ENCODE measurements around the gene SRSF8.

DNA sequence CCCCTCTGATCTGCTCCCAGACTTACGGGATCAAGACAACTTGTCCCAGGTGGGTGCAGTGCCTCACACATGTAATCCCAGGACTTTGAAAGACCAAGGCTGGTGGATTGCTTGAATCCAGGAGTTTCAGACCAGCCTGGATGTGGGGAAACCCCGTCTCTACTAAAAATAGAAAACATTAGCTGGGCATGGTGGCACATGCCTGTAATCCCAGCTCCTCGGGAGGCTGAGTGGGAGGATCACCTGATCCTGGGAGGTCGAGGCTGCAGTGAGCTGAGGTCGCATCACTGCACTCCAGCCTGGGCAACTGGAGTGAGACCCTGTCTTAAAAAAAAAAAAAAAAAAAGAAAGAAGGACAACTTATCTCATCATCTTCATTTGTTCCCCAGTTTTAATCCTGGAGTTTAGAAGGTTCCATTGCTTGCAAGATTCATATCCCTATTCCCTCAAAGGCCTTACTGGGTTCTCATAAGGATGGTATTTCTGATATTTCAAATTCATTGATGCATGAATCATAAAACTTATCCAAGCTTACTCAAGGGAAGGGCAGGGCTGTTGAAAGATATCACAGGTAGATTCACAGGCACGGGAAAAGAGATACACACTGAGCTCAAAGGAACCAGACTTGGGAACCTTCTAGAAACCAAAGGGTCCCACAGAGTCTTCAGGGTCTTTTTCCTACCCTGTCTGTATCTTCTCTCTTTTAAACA is 37.6 kb downstream of the SRSF8 start:
- TF ChIP-seq, protein P1, sequence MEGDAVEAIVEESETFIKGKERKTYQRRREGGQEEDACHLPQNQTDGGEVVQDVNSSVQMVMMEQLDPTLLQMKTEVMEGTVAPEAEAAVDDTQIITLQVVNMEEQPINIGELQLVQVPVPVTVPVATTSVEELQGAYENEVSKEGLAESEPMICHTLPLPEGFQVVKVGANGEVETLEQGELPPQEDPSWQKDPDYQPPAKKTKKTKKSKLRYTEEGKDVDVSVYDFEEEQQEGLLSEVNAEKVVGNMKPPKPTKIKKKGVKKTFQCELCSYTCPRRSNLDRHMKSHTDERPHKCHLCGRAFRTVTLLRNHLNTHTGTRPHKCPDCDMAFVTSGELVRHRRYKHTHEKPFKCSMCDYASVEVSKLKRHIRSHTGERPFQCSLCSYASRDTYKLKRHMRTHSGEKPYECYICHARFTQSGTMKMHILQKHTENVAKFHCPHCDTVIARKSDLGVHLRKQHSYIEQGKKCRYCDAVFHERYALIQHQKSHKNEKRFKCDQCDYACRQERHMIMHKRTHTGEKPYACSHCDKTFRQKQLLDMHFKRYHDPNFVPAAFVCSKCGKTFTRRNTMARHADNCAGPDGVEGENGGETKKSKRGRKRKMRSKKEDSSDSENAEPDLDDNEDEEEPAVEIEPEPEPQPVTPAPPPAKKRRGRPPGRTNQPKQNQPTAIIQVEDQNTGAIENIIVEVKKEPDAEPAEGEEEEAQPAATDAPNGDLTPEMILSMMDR (IDR thresholded peaks at IDR 0.05), result no peak
- TF ChIP-seq POLR2A (IDR thresholded peaks at IDR 0.05), result no peak

All from body of pancreas (tissue), 4 donors.